ENCODE results near the gene FOXO3. TPM values are rescaled to one million over a fixed set of nuclear protein-coding genes. Genes with fewer than 3 reads are reported as not detected.

Gene FOXO3
- total and polyA plus RNA-seq, 2 donors (not counting 3 experiments of a cell fraction or from before 2014, with no cell fraction given), result 14.4 to 16.9 TPM

DNA sequence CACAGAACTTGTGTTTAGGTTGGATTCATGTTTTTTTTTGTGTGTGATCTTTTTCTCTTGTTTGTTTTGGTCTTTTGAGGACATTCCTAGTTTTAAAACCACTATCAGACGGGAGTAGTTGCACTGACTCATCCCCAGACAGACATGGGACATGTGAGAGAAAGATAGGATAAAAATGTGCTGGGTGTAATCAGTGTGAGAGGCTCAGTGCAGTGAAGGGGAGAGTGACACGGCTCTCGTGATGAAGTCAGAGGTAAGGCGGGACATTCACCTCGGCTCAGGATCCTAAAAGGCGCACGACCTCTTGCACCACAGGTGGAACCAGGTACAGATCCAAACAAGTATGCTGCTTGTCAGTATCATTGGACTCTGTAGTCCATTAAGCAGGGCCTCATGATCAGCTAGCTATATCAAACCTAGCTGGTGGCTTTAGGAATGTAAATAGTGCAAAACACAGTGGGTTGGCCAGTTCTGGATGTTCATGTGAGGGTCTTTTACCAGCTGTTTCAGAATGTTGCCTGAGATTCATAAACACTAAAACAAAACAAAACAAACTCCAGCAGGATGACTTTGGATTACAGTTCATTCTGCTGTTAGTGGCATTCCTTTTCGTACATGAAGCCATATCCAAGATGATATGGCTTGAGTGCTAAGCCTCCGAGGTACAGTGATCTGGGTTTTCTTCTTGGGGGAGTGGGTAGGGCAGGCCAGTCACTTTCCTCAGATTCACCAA is 18.0 kb downstream of the FOXO3 start:
- no peaks in the 10 kb centered on the region for H3K36me3 ChIP-seq (ENCODE audit: control insufficient read depth in 2 of 2, extremely low read depth in 1 of 2, insufficient read depth in 2 of 2, low read length in 2 of 2)
- no peaks in the 10 kb centered on the region for H3K9me1 ChIP-seq (replicated peaks; ENCODE audit: control insufficient read depth, extremely low read depth, insufficient read depth, low read length)
- no peaks in the 10 kb centered on the region for H3K9me3 ChIP-seq (replicated peaks; ENCODE audit: control insufficient read depth, insufficient read depth, low read length)
- no peak overlapping the region for H3K27ac ChIP-seq (ENCODE audit: insufficient read depth, low read depth, low read length)
- TF ChIP-seq FOS (IDR thresholded peaks at IDR 0.05; ENCODE audit: borderline replicate concordance, insufficient read depth, low read length) (no peak), JUN (IDR thresholded peaks at IDR 0.05; ENCODE audit: borderline replicate concordance, insufficient read depth, insufficient read length, low read depth) (no peak), POLR2AphosphoS5 (IDR thresholded peaks at IDR 0.05; ENCODE audit: insufficient read depth, low read depth, low read length) (no peak), GATA2 (IDR thresholded peaks at IDR 0.05; ENCODE audit: insufficient read depth, insufficient read length, low read depth, low read length) (no peak), MYC (IDR thresholded peaks at IDR 0.05; ENCODE audit: low read depth, low read length) (no peak), EZH2 (IDR thresholded peaks at IDR 0.05; ENCODE audit: borderline replicate concordance, low read depth, low read length, severe bottlenecking) (no peak)
- TF ChIP-seq, protein P1, sequence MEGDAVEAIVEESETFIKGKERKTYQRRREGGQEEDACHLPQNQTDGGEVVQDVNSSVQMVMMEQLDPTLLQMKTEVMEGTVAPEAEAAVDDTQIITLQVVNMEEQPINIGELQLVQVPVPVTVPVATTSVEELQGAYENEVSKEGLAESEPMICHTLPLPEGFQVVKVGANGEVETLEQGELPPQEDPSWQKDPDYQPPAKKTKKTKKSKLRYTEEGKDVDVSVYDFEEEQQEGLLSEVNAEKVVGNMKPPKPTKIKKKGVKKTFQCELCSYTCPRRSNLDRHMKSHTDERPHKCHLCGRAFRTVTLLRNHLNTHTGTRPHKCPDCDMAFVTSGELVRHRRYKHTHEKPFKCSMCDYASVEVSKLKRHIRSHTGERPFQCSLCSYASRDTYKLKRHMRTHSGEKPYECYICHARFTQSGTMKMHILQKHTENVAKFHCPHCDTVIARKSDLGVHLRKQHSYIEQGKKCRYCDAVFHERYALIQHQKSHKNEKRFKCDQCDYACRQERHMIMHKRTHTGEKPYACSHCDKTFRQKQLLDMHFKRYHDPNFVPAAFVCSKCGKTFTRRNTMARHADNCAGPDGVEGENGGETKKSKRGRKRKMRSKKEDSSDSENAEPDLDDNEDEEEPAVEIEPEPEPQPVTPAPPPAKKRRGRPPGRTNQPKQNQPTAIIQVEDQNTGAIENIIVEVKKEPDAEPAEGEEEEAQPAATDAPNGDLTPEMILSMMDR (IDR thresholded peaks at IDR 0.05; ENCODE audit: extremely low read depth in 1 of 2, insufficient read depth in 1 of 2, low read depth in 1 of 2, low read length in 2 of 2), result no peak
- TF ChIP-seq, protein P2, sequence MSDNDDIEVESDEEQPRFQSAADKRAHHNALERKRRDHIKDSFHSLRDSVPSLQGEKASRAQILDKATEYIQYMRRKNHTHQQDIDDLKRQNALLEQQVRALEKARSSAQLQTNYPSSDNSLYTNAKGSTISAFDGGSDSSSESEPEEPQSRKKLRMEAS (IDR thresholded peaks at IDR 0.05; ENCODE audit: insufficient read depth, insufficient read length), result no peak
- FAIRE-seq (no peak), DNase-seq (ENCODE audit: low read depth, low spot score) (no peak)
- H4K20me1 ChIP-seq (replicated peaks; ENCODE audit: control insufficient read depth, extremely low read depth, insufficient read depth, low read length), result peaks cover 6% of the 10 kb centered on the region
- no peak overlapping the region for H2AFZ ChIP-seq (ENCODE audit: low read depth, low read length)
- peaks cover 19% of the 10 kb centered on the region for H3K4me1 ChIP-seq (ENCODE audit: control insufficient read depth, extremely low read depth, insufficient read depth, low read length)
- no peak overlapping the region for H3K9ac ChIP-seq (replicated peaks; ENCODE audit: extremely low read depth, insufficient read depth, low read length)
- BruUV-seq (replicated peaks), result no TSS peak
- no peaks in the 10 kb centered on the region for H3K27me3 ChIP-seq (ENCODE audit: control insufficient read depth in 2 of 2, insufficient read depth in 2 of 2, low read length in 2 of 2)
- dilution Hi-C loops (cut with MboI; ENCODE audit: extremely low pct_ligation_motif_present, low sequenced_read_pairs) (no loop called here), intact Hi-C loops (cut with micrococcal nuclease) (no loop called here)
- no peak overlapping the region for H3K4me2 ChIP-seq (ENCODE audit: insufficient read depth, low read length)
- ChIA-PET CTCF (interaction anchor here (0.9 to 1.5 kb wide), 2 partner anchors 8 to 314 kb away, joined by 3 read pairs; no protein-coding TSS in a partner anchor), POLR2A (no interaction called here)
- H3K79me2 ChIP-seq (ENCODE audit: control insufficient read depth, insufficient read depth, low read length), result peaks cover 9% of the 10 kb centered on the region
- no peak overlapping the region for H3K4me3 ChIP-seq (replicated peaks in 1 of 3; ENCODE audit: insufficient read depth in 1 of 3, low read depth in 1 of 3, low read length in 3 of 3)
